Liver (tissue), 3 donors: Measurements from ENCODE around the gene COLEC12.

Source experiments
- ATF3 ChIP-seq: IDR thresholded peaks from 2 replicates; pipeline ENCODE4 v1.6.1; 2016; ENCODE audit warnings: antibody characterized with exemption
- CTCF ChIP-seq: fragments of 150-350 bp; IDR thresholded peaks from 2 replicates; pipeline ENCODE4 v1.5.1; 2017; ENCODE audit warnings: improper control_type of control experiment, low read depth, low read length; ENCODE audit not compliant: missing input control
- GABPA ChIP-seq, 2 donors: IDR thresholded peaks in 1 of 2; conservative IDR thresholded peaks in 1 of 2; 2 replicates each; pipeline ENCODE4 v1.6.1; 2016; ENCODE audit warnings: antibody characterized with exemption in 2 of 2, mild to moderate bottlenecking in 1 of 2, moderate library complexity in 1 of 2
- HNF4G ChIP-seq: IDR thresholded peaks from 2 replicates; pipeline ENCODE4 v1.6.1; 2016; ENCODE audit warnings: antibody characterized with exemption
- MAX ChIP-seq: IDR thresholded peaks from 2 replicates; pipeline ENCODE4 v1.6.1; 2016; ENCODE audit warnings: antibody characterized with exemption
- RAD21 ChIP-seq, 2 donors: IDR thresholded peaks; 2 replicates each; pipeline ENCODE4 v1.6.1; 2016; ENCODE audit warnings: antibody characterized with exemption in 2 of 2, mild to moderate bottlenecking in 2 of 2
- REST ChIP-seq: IDR thresholded peaks from 2 replicates; pipeline ENCODE4 v1.6.1; 2016; ENCODE audit warnings: antibody characterized with exemption, mild to moderate bottlenecking
- RXRA ChIP-seq, 2 donors: IDR thresholded peaks; 2 replicates each; pipeline ENCODE4 v1.6.1; 2017 to 2018; ENCODE audit warnings: antibody characterized with exemption in 2 of 2, mild to moderate bottlenecking in 1 of 2
- SP1 ChIP-seq: IDR thresholded peaks from 2 replicates; pipeline ENCODE4 v1.6.1; 2018; ENCODE audit warnings: antibody characterized with exemption, mild to moderate bottlenecking
- TAF1 ChIP-seq: conservative IDR thresholded peaks from 2 replicates; pipeline ENCODE4 v1.6.1; 2016; ENCODE audit warnings: antibody characterized with exemption, mild to moderate bottlenecking
- YY1 ChIP-seq: IDR thresholded peaks from 2 replicates; pipeline ENCODE4 v1.6.1; 2016; ENCODE audit warnings: antibody characterized with exemption, mild to moderate bottlenecking
- ZBTB33 ChIP-seq: IDR thresholded peaks from 2 replicates; pipeline ENCODE4 v1.6.1; 2016; ENCODE audit warnings: antibody characterized with exemption
- donor health status: healthy.
- donor health status: healthy.

- no peak for TF ChIP-seq CTCF
- TF ChIP-seq TAF1: no peak
- TF ChIP-seq SP1: no peak
- TF ChIP-seq HNF4G: no peak
- no peak for TF ChIP-seq GABPA (IDR thresholded peaks at IDR 0.05 in 1 of 2, conservative IDR thresholded peaks at IDR 0.05 in 1 of 2)
- TF ChIP-seq MAX: no peak
- no peak for TF ChIP-seq RAD21 (IDR thresholded peaks at IDR 0.05)
- TF ChIP-seq RXRA (IDR thresholded peaks at IDR 0.05): no peak
- TF ChIP-seq YY1: no peak
- no peak for TF ChIP-seq ZBTB33
- no peak for TF ChIP-seq REST
- no peak for TF ChIP-seq ATF3
These were observed 163.8 kb downstream of the COLEC12 start for GRCh38 chr18:336713-337112.
